Right hindlimb (tissue), 1 donor: ENCODE measurements around the gene SPRED2.

Experiments used
- DNase-seq: peaks from one replicate; pipeline ENCODE4 v3.0.0-alpha.2; 2018

Gene SPRED2

GRCh38 chr2:65411056-65411795, 21.2 kb downstream of the SPRED2 start:
- DNase-seq = no peak

GRCh38 chr2:65409045-65409444, 23.4 kb downstream of the SPRED2 start:
- no peak for DNase-seq

GRCh38 chr2:65407240-65407639, 25.2 kb downstream of the SPRED2 start:
- DNase-seq = no peak

GRCh38 chr2:65404988-65405697, 27.3 kb downstream of the SPRED2 start:
- DNase-seq = no peak

- DNase-seq = no peak
Measured at GRCh38 chr2:65403529-65403915, 28.9 kb downstream of the SPRED2 start.

- DNase-seq = no peak
Measured at GRCh38 chr2:65402780-65403528, 29.4 kb downstream of the SPRED2 start.

GRCh38 chr2:65402323-65402722, 30.1 kb downstream of the SPRED2 start:
- no peak for DNase-seq

- DNase-seq = no peak
Measured at GRCh38 chr2:65397122-65397521, 35.3 kb downstream of the SPRED2 start.

GRCh38 chr2:65396348-65397026, 35.9 kb downstream of the SPRED2 start:
- peak; percentile 28 for DNase-seq

- DNase-seq = no peak
Measured at GRCh38 chr2:65395621-65396347, 36.6 kb downstream of the SPRED2 start.

- no peak for DNase-seq
Measured at GRCh38 chr2:65393743-65394422, 38.5 kb downstream of the SPRED2 start.

GRCh38 chr2:65393046-65393445, 39.4 kb downstream of the SPRED2 start:
- DNase-seq = no peak

- no peak for DNase-seq
Measured at GRCh38 chr2:65392609-65393008, 39.8 kb downstream of the SPRED2 start.

- no peak for DNase-seq
Measured at GRCh38 chr2:65390134-65390533, 42.3 kb downstream of the SPRED2 start.

- no peak for DNase-seq
Measured at GRCh38 chr2:65389476-65389875, 42.9 kb downstream of the SPRED2 start.

GRCh38 chr2:65388596-65389390, 43.6 kb downstream of the SPRED2 start:
- DNase-seq = no peak

- no peak for DNase-seq
Measured at GRCh38 chr2:65388051-65388531, 44.3 kb downstream of the SPRED2 start.

- no peak for DNase-seq
Measured at GRCh38 chr2:65386989-65387388, 45.4 kb downstream of the SPRED2 start.

GRCh38 chr2:65386344-65386743, 46.1 kb downstream of the SPRED2 start:
- no peak for DNase-seq

- peak; percentile 70 for DNase-seq
Measured at GRCh38 chr2:65383541-65384488, 48.6 kb downstream of the SPRED2 start.
